GM21360 (cell line): ENCODE results near the gene TBX5.
"Not testable (repeated sequence)": the region's sequence is repeated elsewhere in the genome, so short reads cannot be mapped to it uniquely, and the experiment has no call there.

ENCODE experiments used
- ATAC-seq: cut with Tn5 transposase; IDR thresholded peaks from one replicate; pipeline ENCODE4 v1.9.1; 2021; ENCODE audit warnings: mild to moderate bottlenecking, moderate library complexity; ENCODE audit not compliant: unreplicated experiment

Gene TBX5

DNA sequence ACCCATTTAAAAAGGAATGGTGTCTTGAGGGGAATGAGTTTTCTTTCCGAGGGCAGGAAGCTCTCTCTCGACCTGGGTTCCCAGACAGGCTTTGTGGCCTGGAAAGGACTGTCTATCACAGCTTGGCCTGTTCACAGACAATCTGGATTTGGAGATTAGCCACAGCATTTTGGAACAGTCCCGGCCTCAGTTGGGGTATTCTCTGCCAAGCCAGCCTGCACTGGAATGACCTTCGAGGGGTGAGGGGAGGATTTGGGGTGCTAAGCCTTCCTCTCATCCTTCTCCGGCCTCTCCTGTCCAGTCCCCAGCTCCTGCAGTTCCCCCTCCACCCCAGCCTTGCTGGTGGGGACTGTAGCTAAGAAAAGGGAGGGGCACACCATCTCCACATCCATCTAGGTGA, 13.0 kb downstream of the TBX5 start:
- no peak for ATAC-seq

GRCh38 chr12:114391088-114391487, 14.9 kb downstream of the TBX5 start:
- ATAC-seq: no peak

DNA sequence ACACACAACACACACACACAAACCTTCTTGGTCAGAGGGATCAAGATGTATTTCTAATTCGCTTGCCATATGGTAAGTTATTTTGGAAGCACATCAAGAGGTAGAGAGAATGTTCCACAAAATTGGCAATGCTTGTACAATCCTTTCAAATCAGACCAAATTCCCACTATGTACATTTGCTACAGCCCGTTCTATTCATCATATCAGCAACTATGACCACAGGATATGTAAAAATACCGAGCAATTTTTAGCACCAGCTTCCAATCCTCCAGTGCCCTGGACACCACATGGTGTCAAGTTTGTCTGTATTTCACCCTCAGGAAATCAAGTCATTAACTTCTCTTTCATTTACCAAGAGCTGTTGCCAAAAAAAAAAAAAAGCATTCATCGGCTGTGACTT, 21.2 kb downstream of the TBX5 start:
- no peak for ATAC-seq

DNA sequence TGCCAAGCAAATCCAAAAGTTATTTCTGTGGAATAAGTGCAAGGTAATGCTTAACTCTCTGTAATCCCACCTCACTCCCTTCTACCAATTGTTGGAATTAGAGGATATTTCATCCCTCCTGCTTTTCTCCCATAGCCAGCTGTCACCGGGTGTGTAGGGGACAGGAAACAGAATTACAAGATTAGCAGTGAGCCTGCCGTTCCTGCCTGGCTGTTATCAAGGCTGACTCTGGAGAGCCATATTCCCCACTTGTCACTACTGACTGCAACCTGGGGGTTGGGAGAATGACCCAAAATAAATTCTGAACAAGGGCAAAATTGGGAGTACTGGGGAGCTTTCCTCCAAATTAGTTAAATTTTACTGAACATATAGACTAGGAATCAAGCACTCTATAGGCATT, 24.8 kb downstream of the TBX5 start:
- no peak for ATAC-seq

DNA sequence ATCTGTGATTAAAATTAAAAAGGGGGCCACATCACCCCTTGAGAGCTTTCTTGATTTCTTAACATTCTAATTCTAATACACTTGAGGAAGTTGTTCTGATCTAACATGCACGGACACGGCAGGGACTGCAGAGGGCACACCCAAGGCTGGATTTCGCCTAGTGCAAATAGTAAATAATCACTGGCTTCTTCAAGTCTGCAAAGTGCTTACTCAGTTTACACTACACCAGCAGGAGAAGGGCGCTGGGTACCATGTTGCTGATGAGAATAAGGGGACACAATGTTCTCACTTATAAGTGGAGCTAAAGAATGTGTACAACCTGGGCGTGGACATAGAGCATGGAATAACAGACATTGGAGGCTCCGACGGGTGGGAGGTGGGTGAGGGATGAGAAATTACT, 34.2 kb downstream of the TBX5 start:
- ATAC-seq: no peak

DNA sequence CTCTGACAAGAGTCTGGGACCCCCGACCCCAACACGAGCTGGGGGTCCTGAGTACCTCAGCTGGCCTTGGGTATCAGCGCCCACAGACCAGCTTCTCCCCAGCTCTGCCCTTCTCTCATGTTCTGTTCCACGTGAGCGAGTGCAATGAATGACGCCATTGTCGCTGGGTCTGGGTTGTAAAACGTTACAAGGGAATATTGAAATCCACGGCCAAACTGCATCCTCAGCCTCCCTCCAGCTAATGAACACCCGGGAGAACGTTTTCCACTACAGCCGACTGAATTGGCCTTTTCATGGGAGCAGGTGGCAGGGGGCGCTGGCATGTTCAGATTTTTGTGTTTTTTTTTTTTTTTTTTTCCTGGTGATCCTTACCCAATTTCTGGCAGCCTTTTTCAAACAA, 34.7 kb downstream of the TBX5 start:
- ATAC-seq: no peak

DNA sequence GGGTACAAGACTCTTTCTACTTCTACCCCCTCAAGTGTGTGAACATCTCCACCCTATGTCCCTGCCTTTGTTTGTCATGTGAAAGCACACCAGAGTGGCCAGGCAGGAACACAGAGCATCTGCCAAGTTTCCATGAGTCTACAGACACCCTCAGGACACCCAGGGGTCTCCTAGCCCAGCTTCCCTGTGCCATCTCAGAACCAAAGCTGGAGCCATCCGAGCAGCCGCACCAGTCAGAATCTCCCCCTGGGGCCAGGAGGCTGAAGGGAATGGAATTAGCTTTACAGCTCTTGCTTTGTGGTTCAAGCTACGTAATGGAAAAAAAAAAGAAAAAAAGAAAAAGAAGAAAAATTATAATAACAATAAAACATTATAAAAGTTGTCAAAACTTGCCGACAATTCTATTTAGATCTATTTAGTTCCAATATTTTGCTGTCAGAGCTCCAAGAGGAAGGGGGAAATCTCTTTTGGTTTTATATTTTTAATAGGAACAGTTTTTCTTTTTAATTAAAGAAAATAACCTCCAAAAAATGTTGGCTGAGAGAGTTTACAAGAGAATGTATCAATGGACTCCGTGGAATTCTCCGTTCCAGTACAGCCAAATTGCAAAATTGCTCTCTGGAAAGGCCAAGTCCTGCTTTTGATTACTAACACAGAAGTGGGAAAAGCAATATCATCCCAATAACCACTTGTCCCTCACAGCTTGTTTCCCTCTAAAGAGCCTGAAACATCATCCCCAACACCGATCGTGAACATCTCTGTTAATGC, 37.1 kb downstream of the TBX5 start:
- no peak for ATAC-seq

DNA sequence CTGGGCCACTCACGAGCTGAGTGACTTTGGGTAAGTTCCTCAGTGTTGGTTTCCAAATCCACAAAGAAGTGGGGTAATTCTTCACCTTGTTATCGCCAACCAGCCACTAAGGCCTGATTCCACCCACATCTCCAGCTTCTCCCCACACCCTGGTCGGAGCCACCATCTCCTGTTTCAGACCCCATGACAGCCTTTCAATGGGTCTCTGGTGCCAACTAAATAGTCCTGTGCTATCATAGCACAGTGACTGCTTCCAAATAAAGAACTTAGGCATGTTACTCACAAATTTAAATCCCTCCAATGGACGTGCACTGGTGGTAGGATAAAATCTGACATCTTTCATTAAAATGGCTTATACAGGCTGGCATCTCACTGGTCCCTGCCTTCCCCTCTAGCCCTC, 44.0 kb downstream of the TBX5 start:
- no peak for ATAC-seq

- ATAC-seq: no peak
Measured at GRCh38 chr12:114361545-114361944, 44.4 kb downstream of the TBX5 start.

- ATAC-seq: no peak
Measured at GRCh38 chr12:114360485-114360884, 45.5 kb downstream of the TBX5 start.

- ATAC-seq: no peak
Measured at GRCh38 chr12:114355389-114356088, 50.4 kb downstream of the TBX5 start.

GRCh38 chr12:114349239-114349638, 56.7 kb downstream of the TBX5 start:
- ATAC-seq: not testable (repeated sequence)

DNA sequence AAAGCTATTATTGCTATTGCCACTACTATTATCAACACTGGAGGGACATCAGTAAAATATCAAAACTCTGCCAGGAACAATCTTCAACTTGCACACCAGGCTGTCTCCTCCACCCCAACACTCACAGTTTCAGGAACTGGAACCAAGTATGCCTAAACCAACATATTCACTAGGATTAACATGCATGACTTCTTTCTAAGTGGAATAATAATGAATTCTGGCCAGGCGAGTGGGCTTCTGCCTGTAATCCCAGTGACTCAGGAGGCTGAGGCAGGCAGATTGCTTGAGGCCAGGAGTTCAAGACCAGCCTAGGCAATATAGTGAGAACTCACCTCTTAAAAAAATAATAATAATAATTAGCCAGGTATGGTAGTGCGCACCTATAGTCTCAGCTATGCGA, 58.1 kb downstream of the TBX5 start:
- ATAC-seq: no peak

- no peak for ATAC-seq
Measured at GRCh38 chr12:114344831-114345230, 61.1 kb downstream of the TBX5 start.

GRCh38 chr12:114344303-114344663, 61.7 kb downstream of the TBX5 start:
- no peak for ATAC-seq

DNA sequence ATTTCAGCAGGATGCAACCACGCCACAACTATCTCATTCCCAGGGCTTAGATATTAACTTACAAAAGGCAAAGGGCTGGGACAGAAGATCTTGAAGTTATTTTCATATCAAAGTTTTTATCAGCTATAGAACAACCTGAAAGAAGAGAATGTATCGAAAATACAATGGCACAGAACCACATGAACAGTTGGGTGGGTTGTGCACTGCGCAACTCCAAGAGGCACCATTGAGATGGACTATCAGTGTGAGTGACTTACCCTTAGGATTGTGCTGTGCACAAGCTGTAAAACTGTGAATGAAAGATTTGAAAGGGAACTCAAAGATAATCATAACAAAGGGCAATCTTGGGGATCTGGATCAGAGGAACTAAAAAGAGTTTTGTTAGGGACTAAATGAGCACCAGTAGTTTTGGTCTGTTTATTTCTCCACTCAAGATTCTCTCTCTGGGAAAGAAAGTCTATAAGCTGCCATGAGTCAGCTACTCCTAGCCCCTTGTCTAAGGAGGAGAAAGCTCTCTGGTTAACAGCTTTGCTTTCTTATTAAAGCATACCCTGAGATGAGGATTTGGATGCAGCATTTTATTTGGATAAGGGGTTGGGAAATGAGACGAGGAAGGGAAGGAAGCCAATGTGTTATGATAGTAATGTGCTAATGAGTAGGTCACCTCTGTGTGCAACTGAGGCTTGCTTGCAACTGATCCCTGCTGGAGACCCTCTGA, 62.2 kb downstream of the TBX5 start:
- no peak for ATAC-seq

GRCh38 chr12:114342656-114343055, 63.3 kb downstream of the TBX5 start:
- ATAC-seq: no peak

- no peak for ATAC-seq
Measured at GRCh38 chr12:114341635-114342034, 64.3 kb downstream of the TBX5 start.

DNA sequence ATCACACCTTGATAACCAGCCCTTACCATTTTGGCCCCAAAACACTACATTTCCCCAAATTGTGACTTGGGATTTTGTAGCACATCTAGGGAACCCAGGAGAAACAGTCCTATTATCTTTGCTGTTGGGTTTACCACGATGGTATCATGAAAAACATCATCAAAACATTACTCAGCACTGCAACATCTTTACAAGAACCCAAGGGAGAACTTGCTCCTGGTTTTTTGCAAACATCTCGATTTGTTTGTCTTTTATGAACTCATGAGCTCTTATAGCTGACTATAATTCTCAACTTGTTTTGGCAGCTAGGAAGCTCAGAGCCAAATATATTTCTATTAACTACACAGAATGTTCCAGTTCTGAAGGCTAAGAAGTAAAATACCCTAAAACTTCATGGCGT, 65.7 kb downstream of the TBX5 start:
- ATAC-seq: no peak

DNA sequence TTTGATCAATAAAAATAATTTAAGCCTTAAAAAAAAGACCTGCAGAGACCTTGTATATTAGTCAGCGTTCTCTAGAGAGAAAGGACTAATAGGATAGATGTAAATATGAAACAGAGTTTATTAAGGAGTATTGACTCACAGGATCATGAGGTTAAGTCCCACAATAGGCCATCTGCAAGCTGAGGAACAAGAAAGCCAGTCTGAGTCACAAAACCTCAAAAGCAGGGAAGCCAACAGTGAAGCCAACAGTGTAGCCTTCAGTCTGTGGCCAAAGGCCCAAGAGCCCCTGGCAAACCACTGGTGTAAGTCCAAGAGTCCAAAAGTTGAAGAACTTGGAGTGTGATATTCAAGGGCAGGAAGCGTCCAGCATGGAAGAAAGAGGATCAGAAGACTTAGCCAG, 66.3 kb downstream of the TBX5 start:
- ATAC-seq: no peak

DNA sequence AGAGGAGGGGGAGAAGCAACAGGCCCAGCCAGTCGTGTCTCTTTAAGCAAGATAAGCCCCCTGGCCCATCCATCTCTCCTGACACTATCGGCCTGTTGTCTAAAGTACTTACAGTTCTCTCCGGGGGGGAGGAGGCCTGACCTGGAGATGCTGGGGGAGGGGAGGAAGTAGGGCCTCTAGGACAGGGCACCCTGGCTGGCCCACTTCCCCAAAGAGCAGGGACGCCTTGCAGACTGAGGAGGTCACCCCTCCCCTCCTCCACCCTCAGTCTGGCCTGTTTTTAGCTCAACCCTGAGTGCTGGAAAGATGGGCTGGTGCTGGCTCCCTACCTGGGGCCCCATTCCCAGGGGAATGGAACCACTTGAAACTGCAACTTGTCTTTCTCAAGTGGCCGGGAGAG, 70.3 kb downstream of the TBX5 start:
- ATAC-seq: no peak

GRCh38 chr12:114334395-114334794, 71.5 kb downstream of the TBX5 start:
- no peak for ATAC-seq
